ENCODE results near the gene TFRC. TPM values are rescaled to one million over a fixed set of nuclear protein-coding genes. Genes with fewer than 3 reads are reported as not detected.
"Not testable (repeated sequence)": the region's sequence is repeated elsewhere in the genome, so short reads cannot be mapped to it uniquely, and the experiment has no call there.

TFRC gene
- total RNA-seq, 1 donor from 2014 or later, result 123 TPM

GRCh38 chr3:196111939-196112386, 30.1 kb upstream of the TFRC start:
- TF ChIP-seq CTCF (IDR thresholded peaks at IDR 0.05; ENCODE audit: unreplicated experiment), result no peak
- Mint-ChIP-seq H3K4me3 (no peak overlapping the region), H3K27me3 (ENCODE audit: low read depth) (no peaks in the 10 kb centered on the region), H3K9me3 (no peaks in the 10 kb centered on the region), H3K36me3 (no peaks in the 10 kb centered on the region), H3K27ac (no peak overlapping the region), H3K4me1 (no peaks in the 10 kb centered on the region)
- DNase-seq (ENCODE audit: low spot score in 2 of 2, unreplicated experiment in 2 of 2), result no peak

GRCh38 chr3:196108075-196108743, 26.3 kb upstream of the TFRC start:
- Mint-ChIP-seq H3K4me1 (no peaks in the 10 kb centered on the region), H3K9me3 (no peaks in the 10 kb centered on the region), H3K4me3 (no peak overlapping the region), H3K36me3 (no peaks in the 10 kb centered on the region), H3K27me3 (ENCODE audit: low read depth) (no peaks in the 10 kb centered on the region), H3K27ac (no peak overlapping the region)
- DNase-seq (ENCODE audit: low spot score in 2 of 2, unreplicated experiment in 2 of 2), result no peak
- no peak for TF ChIP-seq CTCF (IDR thresholded peaks at IDR 0.05; ENCODE audit: unreplicated experiment)

DNA sequence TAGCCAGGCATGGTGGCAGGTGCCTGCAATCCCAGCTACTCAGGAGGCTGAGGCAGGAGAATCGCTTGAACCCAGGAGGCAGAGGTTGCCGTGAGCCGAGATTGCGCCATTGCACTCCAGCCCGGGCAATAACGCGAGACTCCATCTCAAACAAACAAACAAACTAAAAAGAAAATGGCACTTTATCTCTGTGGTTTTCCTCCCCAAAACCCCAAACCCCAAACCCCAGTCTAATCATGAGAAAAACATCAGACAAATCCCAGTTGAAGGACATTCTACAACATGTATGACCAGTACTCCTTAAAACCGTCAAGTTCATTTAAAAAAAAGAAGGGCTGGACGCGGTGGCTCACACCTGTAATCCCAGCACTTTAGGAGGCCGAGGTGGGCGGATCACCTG, 22.8 kb upstream of the TFRC start:
- not testable (repeated sequence) for H3K4me3 Mint-ChIP-seq; H3K36me3 Mint-ChIP-seq; H3K4me1 Mint-ChIP-seq; DNase-seq (ENCODE audit: low spot score in 2 of 2, unreplicated experiment in 2 of 2); H3K9me3 Mint-ChIP-seq; H3K27me3 Mint-ChIP-seq (ENCODE audit: low read depth); H3K27ac Mint-ChIP-seq

- H3K4me1 Mint-ChIP-seq; DNase-seq (ENCODE audit: low spot score in 2 of 2, unreplicated experiment in 2 of 2); H3K27me3 Mint-ChIP-seq (ENCODE audit: low read depth); H3K9me3 Mint-ChIP-seq; H3K4me3 Mint-ChIP-seq; H3K27ac Mint-ChIP-seq; H3K36me3 Mint-ChIP-seq: not testable (repeated sequence)
Observed at GRCh38 chr3:196098365-196098980, 16.6 kb upstream of the TFRC start.

- peaks cover 3% of the 10 kb centered on the region for H3K4me1 Mint-ChIP-seq
- no peaks in the 10 kb centered on the region for H3K36me3 Mint-ChIP-seq
Observed at GRCh38 chr3:196097373-196098154, 15.7 kb upstream of the TFRC start.

DNA sequence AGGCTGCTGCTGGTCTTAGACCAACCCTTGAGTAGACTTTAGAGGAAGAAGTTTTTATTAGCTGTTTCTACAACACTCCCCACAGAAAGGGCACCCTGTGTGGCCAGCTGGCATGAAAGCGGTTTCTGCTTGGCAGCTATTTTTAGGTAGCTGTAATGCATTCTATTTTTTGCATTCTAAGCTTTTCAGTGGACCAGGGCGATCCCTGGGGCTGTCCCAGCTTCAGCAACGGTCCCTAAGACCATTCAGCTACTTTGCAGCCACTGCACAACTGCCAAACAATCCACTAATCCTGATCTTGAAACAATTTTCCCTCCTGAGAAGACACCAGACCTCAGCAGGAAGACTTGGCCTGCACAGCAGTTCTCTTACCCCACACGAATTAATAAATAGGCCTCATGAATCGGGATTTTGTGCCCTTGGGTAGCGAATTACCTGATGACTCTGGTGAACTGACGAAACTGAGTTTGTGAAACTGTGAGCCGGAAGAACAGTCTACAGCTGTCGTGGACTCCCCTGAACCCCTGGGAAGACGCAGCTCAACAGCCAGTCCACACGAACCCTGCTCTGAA, 14.6 kb upstream of the TFRC start:
- Mint-ChIP-seq H3K4me3 (no peak overlapping the region), H3K27ac (no peak overlapping the region), H3K36me3 (no peaks in the 10 kb centered on the region), H3K27me3 (ENCODE audit: low read depth) (peaks cover 4% of the 10 kb centered on the region), H3K9me3 (no peaks in the 10 kb centered on the region), H3K4me1 (peaks cover 3% of the 10 kb centered on the region)
- DNase-seq (ENCODE audit: low spot score in 2 of 2, unreplicated experiment in 2 of 2), result no peak
- no peak for TF ChIP-seq CTCF (IDR thresholded peaks at IDR 0.05; ENCODE audit: unreplicated experiment)

More at GRCh38 chr3:196097373-196098154, 15.7 kb upstream of the TFRC start:
- no peak for DNase-seq (ENCODE audit: low spot score in 2 of 2, unreplicated experiment in 2 of 2)
- peak overlapping the region; percentile 47 for H3K27ac Mint-ChIP-seq
- H3K27me3 Mint-ChIP-seq (ENCODE audit: low read depth), result peaks cover 4% of the 10 kb centered on the region
- no peak overlapping the region for H3K4me3 Mint-ChIP-seq
- TF ChIP-seq CTCF (IDR thresholded peaks at IDR 0.05; ENCODE audit: unreplicated experiment), result no peak
- H3K9me3 Mint-ChIP-seq, result no peaks in the 10 kb centered on the region
